Activated CD8-positive, alpha-beta T cell treated with anti-CD3 and anti-CD28 coated beads for 36 hours (primary cell): Measurements from ENCODE around the gene CPEB2. TPM values are rescaled to one million over a fixed set of nuclear protein-coding genes. Genes with fewer than 3 reads are reported as not detected.
A peak's percentile ranks its signal among the peaks of the same experiment; 100 is the strongest.

Source experiments
- ATAC-seq: fragments of 200-7000 bp; cut with Tn5 transposase; one replicate; pipeline ENCODE4 v1.10.0; 2021; ENCODE audit warnings: mild to moderate bottlenecking, moderate library complexity
- CTCF ChIA-PET: fragments of 350-600 bp; sonication (Branson Sonifier 250); formaldehyde crosslinking; loops from one replicate; lab custom pipeline; 2021; ENCODE audit warnings: antibody characterized with exemption; lab: Charles Lee
- POLR2A ChIA-PET: fragments of 350-600 bp; sonication (Branson Sonifier 250); formaldehyde crosslinking; loops from one replicate; lab custom pipeline; 2021; ENCODE audit warnings: antibody characterized with exemption; lab: Charles Lee
- DNase-seq: peaks from one replicate; pipeline ENCODE4 v3.0.0-alpha.2; 2020
- H3K27ac Mint-ChIP-seq: one replicate; pipeline ENCODE4 v1.8.0; 2021; ENCODE audit warnings: mild to moderate bottlenecking, mixed read lengths
- H3K27me3 Mint-ChIP-seq: one replicate; pipeline ENCODE4 v1.8.0; 2021; ENCODE audit warnings: mixed read lengths
- H3K36me3 Mint-ChIP-seq: one replicate; pipeline ENCODE4 v1.8.0; 2021; ENCODE audit warnings: low read depth, mixed read lengths
- H3K4me1 Mint-ChIP-seq: one replicate; pipeline ENCODE4 v1.8.0; 2021; ENCODE audit warnings: low read depth, mixed read lengths
- H3K4me3 Mint-ChIP-seq: one replicate; pipeline ENCODE4 v1.8.0; 2021; ENCODE audit warnings: mild to moderate bottlenecking, moderate library complexity, mixed read lengths
- H3K9me3 Mint-ChIP-seq: one replicate; pipeline ENCODE4 v1.8.0; 2021; ENCODE audit warnings: mixed read lengths
- intact Hi-C: fragments of 100-400 bp; cut with micrococcal nuclease; formaldehyde crosslinking; loops from one replicate; pipeline ENCODE4 v1.10.0; 2022
- total RNA-seq, 2 experiments: library from RNA; stranded (reverse); gene quantifications; one replicate each; pipeline ENCODE4 v1.2.3, GENCODE V29; 2021
- TF ChIP-seq, protein P1 (sequence below): fragments of 200-600 bp; IDR thresholded peaks from one replicate; pipeline ENCODE4 v1.8.0; 2022; ENCODE audit warnings: antibody characterized with exemption, mild to moderate bottlenecking

Gene CPEB2
- total RNA-seq, 2 experiments from 2014 or later = 4.1 to 5.3 TPM

- H3K4me3 Mint-ChIP-seq = no peak overlapping the region
- DNase-seq (no peak), ATAC-seq (no peak)
- TF ChIP-seq, protein P1, sequence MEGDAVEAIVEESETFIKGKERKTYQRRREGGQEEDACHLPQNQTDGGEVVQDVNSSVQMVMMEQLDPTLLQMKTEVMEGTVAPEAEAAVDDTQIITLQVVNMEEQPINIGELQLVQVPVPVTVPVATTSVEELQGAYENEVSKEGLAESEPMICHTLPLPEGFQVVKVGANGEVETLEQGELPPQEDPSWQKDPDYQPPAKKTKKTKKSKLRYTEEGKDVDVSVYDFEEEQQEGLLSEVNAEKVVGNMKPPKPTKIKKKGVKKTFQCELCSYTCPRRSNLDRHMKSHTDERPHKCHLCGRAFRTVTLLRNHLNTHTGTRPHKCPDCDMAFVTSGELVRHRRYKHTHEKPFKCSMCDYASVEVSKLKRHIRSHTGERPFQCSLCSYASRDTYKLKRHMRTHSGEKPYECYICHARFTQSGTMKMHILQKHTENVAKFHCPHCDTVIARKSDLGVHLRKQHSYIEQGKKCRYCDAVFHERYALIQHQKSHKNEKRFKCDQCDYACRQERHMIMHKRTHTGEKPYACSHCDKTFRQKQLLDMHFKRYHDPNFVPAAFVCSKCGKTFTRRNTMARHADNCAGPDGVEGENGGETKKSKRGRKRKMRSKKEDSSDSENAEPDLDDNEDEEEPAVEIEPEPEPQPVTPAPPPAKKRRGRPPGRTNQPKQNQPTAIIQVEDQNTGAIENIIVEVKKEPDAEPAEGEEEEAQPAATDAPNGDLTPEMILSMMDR = no peak
- H3K36me3 Mint-ChIP-seq = peaks cover 12% of the 10 kb centered on the region
- intact Hi-C loops = no loop called here
- CTCF ChIA-PET = interaction anchor here (1.0 kb wide), 1 partner anchor 9 kb away, joined by 3 read pairs; no protein-coding TSS in a partner anchor
- POLR2A ChIA-PET = interaction anchor here (0.7 to 2.0 kb wide), 2 partner anchors 11 to 759 kb away, joined by 5 read pairs; no protein-coding TSS in a partner anchor
- peaks cover 37% of the 10 kb centered on the region for H3K4me1 Mint-ChIP-seq
- no peaks in the 10 kb centered on the region for H3K9me3 Mint-ChIP-seq
- H3K27ac Mint-ChIP-seq = no peak overlapping the region
- H3K27me3 Mint-ChIP-seq = no peaks in the 10 kb centered on the region
These were observed 9.9 kb downstream of the CPEB2 start for GRCh38 chr4:15012017-15012788.

GRCh38 chr4:15013585-15013984, 11.3 kb downstream of the CPEB2 start:
- POLR2A ChIA-PET = no interaction called here
- H3K36me3 Mint-ChIP-seq = peaks cover 12% of the 10 kb centered on the region

GRCh38 chr4:15015170-15015569, 12.9 kb downstream of the CPEB2 start:
- Mint-ChIP-seq H3K36me3 (peaks cover 12% of the 10 kb centered on the region), H3K4me3 (no peak overlapping the region), H3K4me1 (peaks cover 42% of the 10 kb centered on the region), H3K27ac (no peak overlapping the region), H3K9me3 (no peaks in the 10 kb centered on the region), H3K27me3 (no peaks in the 10 kb centered on the region)
- TF ChIP-seq, protein P1 = no peak
- ChIA-PET POLR2A (no interaction called here), CTCF (interaction anchor here (2.2 kb wide), 1 partner anchor 11 kb away, joined by 6 read pairs; no protein-coding TSS in a partner anchor)
- intact Hi-C loops = no loop called here
- no peak for ATAC-seq
- DNase-seq = no peak

More at GRCh38 chr4:15013585-15013984, 11.3 kb downstream of the CPEB2 start:
- no peak for DNase-seq
- CTCF ChIA-PET = interaction anchor here (2.2 kb wide), 1 partner anchor 10 kb away, joined by 6 read pairs; no protein-coding TSS in a partner anchor
- Mint-ChIP-seq H3K9me3 (no peaks in the 10 kb centered on the region), H3K4me3 (no peak overlapping the region), H3K27ac (no peak overlapping the region), H3K27me3 (no peaks in the 10 kb centered on the region), H3K4me1 (peaks cover 40% of the 10 kb centered on the region)
- no peak for ATAC-seq
- intact Hi-C loops = no loop called here
- TF ChIP-seq, protein P1 = no peak

DNA sequence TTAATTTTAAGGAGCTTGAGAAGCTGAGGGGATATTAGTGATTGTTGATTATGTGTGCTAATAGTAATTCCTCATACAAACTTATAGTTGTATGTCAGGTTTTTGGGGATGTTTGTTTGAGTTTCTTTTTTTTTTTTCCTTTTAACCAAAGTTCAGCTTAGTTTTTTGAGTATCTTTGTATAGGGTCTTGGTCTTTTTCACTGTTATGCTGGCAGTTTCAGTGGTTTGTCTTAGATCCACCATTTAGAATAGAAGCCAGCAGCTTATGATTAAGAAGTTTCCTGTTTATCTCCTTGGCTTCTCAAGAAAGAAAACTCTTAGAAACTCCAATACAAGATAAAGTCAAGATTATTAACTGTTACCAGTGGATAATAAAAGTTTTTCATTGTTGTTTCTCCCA, 16.1 kb downstream of the CPEB2 start:
- H3K36me3 Mint-ChIP-seq = peaks cover 8% of the 10 kb centered on the region
- H3K4me1 Mint-ChIP-seq = peaks cover 53% of the 10 kb centered on the region
- DNase-seq = no peak
- intact Hi-C loops = no loop called here
- no peaks in the 10 kb centered on the region for H3K27me3 Mint-ChIP-seq
- TF ChIP-seq, protein P1 = no peak
- H3K4me3 Mint-ChIP-seq = no peak overlapping the region
- ChIA-PET POLR2A (interaction anchor here (1.3 kb wide), 1 partner anchor 14 kb away, joined by 4 read pairs; no protein-coding TSS in a partner anchor), CTCF (interaction anchor here (1.0 to 1.2 kb wide), 3 partner anchors 11 to 394 kb away, joined by 3 read pairs; no protein-coding TSS in a partner anchor)
- H3K27ac Mint-ChIP-seq = peak overlapping the region; percentile 67
- ATAC-seq = peak; percentile 37
- no peaks in the 10 kb centered on the region for H3K9me3 Mint-ChIP-seq
